OCI-M2 (cell line): ENCODE data around the gene NINL.
"Not testable (repeated sequence)": the region's sequence is repeated elsewhere in the genome, so short reads cannot be mapped to it uniquely, and the experiment has no call there.

Source experiments
- DNase-seq: peaks from one replicate; lab custom pipeline; 2025; ENCODE audit not compliant: unreplicated experiment; lab: John Stamatoyannopoulos, UW

Gene NINL

GRCh38 chr20:25584905-25585704, at the start of gene NINL:
Gene NINL, minus strand, starts transcription at chr20:25585531. Its CDS starts 58,944 bp downstream, at chr20:25526587.
- DNase-seq: no peak

GRCh38 chr20:25632940-25633790, 47.8 kb upstream of the NINL start:
- no peak for DNase-seq

- DNase-seq: not testable (repeated sequence)
Observed at GRCh38 chr20:25630615-25631014, 45.3 kb upstream of the NINL start.

GRCh38 chr20:25629816-25630499, 44.6 kb upstream of the NINL start:
- DNase-seq: no peak

GRCh38 chr20:25626779-25627178, 41.4 kb upstream of the NINL start:
- DNase-seq: no peak

- no peak for DNase-seq
Observed at GRCh38 chr20:25624500-25624939, 39.2 kb upstream of the NINL start.

- peak; percentile 80 for DNase-seq
Observed at GRCh38 chr20:25623736-25624499, 38.6 kb upstream of the NINL start, which contains the start of gene NANP. Gene NANP, minus strand, starts transcription at chr20:25624014. Its CDS starts 66 bp downstream, at chr20:25623948.

GRCh38 chr20:25623225-25623735, 37.9 kb upstream of the NINL start:
- DNase-seq: no peak

- no peak for DNase-seq
Observed at GRCh38 chr20:25622450-25623224, 37.3 kb upstream of the NINL start.

- no peak for DNase-seq
Observed at GRCh38 chr20:25622049-25622448, 36.7 kb upstream of the NINL start.

- DNase-seq: no peak
Observed at GRCh38 chr20:25619514-25619913, 34.2 kb upstream of the NINL start.

GRCh38 chr20:25608774-25609173, 23.4 kb upstream of the NINL start:
- no peak for DNase-seq

- no peak for DNase-seq
Observed at GRCh38 chr20:25606094-25606695, 20.9 kb upstream of the NINL start.

GRCh38 chr20:25605148-25605547, 19.8 kb upstream of the NINL start:
- DNase-seq: no peak

GRCh38 chr20:25604611-25605010, 19.3 kb upstream of the NINL start:
- no peak for DNase-seq

GRCh38 chr20:25602914-25603309, 17.6 kb upstream of the NINL start:
- not testable (repeated sequence) for DNase-seq

- DNase-seq: not testable (repeated sequence)
Observed at GRCh38 chr20:25602191-25602913, 17.0 kb upstream of the NINL start.

- DNase-seq: no peak
Observed at GRCh38 chr20:25601659-25602058, 16.3 kb upstream of the NINL start.
